GM21576 (cell line): ENCODE data around the gene NT5C3A.

ENCODE experiments used
- ATAC-seq: cut with Tn5 transposase; IDR thresholded peaks from one replicate; pipeline ENCODE4 v1.9.1; 2021; ENCODE audit warnings: mild to moderate bottlenecking, moderate library complexity; ENCODE audit not compliant: unreplicated experiment

Gene NT5C3A

GRCh38 chr7:33076737-33077136 lies 14.2 kb upstream of the NT5C3A start:
- no peak for ATAC-seq

GRCh38 chr7:33075818-33076518 lies 13.4 kb upstream of the NT5C3A start:
- no peak for ATAC-seq

- no peak for ATAC-seq
Observed at GRCh38 chr7:33073243-33073642, 10.7 kb upstream of the NT5C3A start.

- ATAC-seq, result no peak
Observed at GRCh38 chr7:33072471-33072870, 9.9 kb upstream of the NT5C3A start.

GRCh38 chr7:33070831-33071230 lies 8.3 kb upstream of the NT5C3A start:
- no peak for ATAC-seq

GRCh38 chr7:33070277-33070676 lies 7.7 kb upstream of the NT5C3A start:
- no peak for ATAC-seq

GRCh38 chr7:33067921-33068320 lies 5.3 kb upstream of the NT5C3A start:
- ATAC-seq, result no peak

GRCh38 chr7:33066771-33067170 lies 4.2 kb upstream of the NT5C3A start:
- no peak for ATAC-seq

- ATAC-seq, result no peak
Observed at GRCh38 chr7:33065981-33066380, 3.4 kb upstream of the NT5C3A start.

GRCh38 chr7:33062782-33063443 lies 337 bp upstream of the NT5C3A start:
- peak; percentile 96 for ATAC-seq

- ATAC-seq, result no peak
Observed at GRCh38 chr7:33061282-33061937, 1.2 kb downstream of the NT5C3A start.

GRCh38 chr7:33059635-33060034 lies 2.9 kb downstream of the NT5C3A start:
- no peak for ATAC-seq

GRCh38 chr7:33055158-33055557 lies 7.4 kb downstream of the NT5C3A start:
- no peak for ATAC-seq

GRCh38 chr7:33054261-33054964 lies 8.2 kb downstream of the NT5C3A start:
- no peak for ATAC-seq

- ATAC-seq, result no peak
Observed at GRCh38 chr7:33053721-33054120, 8.9 kb downstream of the NT5C3A start.

- peak; percentile 61 for ATAC-seq
Observed at GRCh38 chr7:33050535-33051318, 11.8 kb downstream of the NT5C3A start.

- ATAC-seq, result no peak
Observed at GRCh38 chr7:33048704-33049103, 13.9 kb downstream of the NT5C3A start.

GRCh38 chr7:33048257-33048656 lies 14.3 kb downstream of the NT5C3A start:
- no peak for ATAC-seq

GRCh38 chr7:33044986-33045385 lies 17.6 kb downstream of the NT5C3A start:
- peak; percentile 39 for ATAC-seq

GRCh38 chr7:33044401-33044718 lies 18.2 kb downstream of the NT5C3A start:
- no peak for ATAC-seq
